A204.1 (cell line): ENCODE data around the gene PSRC1.

Experiments
- FAIRE-seq: peaks from 2 replicates; lab custom pipeline; 2012; peaks lifted over from hg19 to GRCh38; lab: Jason Lieb, UNC

Gene PSRC1

GRCh38 chr1:109271458-109271857, 11.5 kb downstream of the PSRC1 start:
- no peak for FAIRE-seq

- FAIRE-seq: no peak
These were observed 12.2 kb downstream of the PSRC1 start for GRCh38 chr1:109270623-109271317.

- FAIRE-seq: no peak
These were observed 12.8 kb downstream of the PSRC1 start for GRCh38 chr1:109269981-109270622.

- FAIRE-seq: no peak
These were observed 13.5 kb downstream of the PSRC1 start for GRCh38 chr1:109269212-109269980.

GRCh38 chr1:109268431-109269211, 14.3 kb downstream of the PSRC1 start:
- no peak for FAIRE-seq

- no peak for FAIRE-seq
These were observed 15.1 kb downstream of the PSRC1 start for GRCh38 chr1:109267743-109268300.

- no peak for FAIRE-seq
These were observed 16.0 kb downstream of the PSRC1 start for GRCh38 chr1:109266965-109267364.

GRCh38 chr1:109265741-109266330, 17.1 kb downstream of the PSRC1 start:
- no peak for FAIRE-seq

GRCh38 chr1:109265016-109265415, 17.9 kb downstream of the PSRC1 start:
- no peak for FAIRE-seq

- no peak for FAIRE-seq
These were observed 18.6 kb downstream of the PSRC1 start for GRCh38 chr1:109264379-109264755.

GRCh38 chr1:109263597-109264378, 19.2 kb downstream of the PSRC1 start:
- no peak for FAIRE-seq

- FAIRE-seq: no peak
These were observed 19.7 kb downstream of the PSRC1 start for GRCh38 chr1:109263234-109263596.

- FAIRE-seq: no peak
These were observed 20.5 kb downstream of the PSRC1 start for GRCh38 chr1:109262231-109263055.

- FAIRE-seq: no peak
These were observed 21.4 kb downstream of the PSRC1 start for GRCh38 chr1:109261578-109261977.

- FAIRE-seq: no peak
These were observed 21.9 kb downstream of the PSRC1 start for GRCh38 chr1:109261006-109261405.

- no peak for FAIRE-seq
These were observed 23.0 kb downstream of the PSRC1 start for GRCh38 chr1:109259674-109260557.

GRCh38 chr1:109258481-109259466, 24.2 kb downstream of the PSRC1 start:
- FAIRE-seq: no peak
